Measurements from ENCODE around the gene SLF2.

GRCh38 chr10:100912605-100913469, at the start of gene SLF2:
- TF ChIP-seq, protein P1, sequence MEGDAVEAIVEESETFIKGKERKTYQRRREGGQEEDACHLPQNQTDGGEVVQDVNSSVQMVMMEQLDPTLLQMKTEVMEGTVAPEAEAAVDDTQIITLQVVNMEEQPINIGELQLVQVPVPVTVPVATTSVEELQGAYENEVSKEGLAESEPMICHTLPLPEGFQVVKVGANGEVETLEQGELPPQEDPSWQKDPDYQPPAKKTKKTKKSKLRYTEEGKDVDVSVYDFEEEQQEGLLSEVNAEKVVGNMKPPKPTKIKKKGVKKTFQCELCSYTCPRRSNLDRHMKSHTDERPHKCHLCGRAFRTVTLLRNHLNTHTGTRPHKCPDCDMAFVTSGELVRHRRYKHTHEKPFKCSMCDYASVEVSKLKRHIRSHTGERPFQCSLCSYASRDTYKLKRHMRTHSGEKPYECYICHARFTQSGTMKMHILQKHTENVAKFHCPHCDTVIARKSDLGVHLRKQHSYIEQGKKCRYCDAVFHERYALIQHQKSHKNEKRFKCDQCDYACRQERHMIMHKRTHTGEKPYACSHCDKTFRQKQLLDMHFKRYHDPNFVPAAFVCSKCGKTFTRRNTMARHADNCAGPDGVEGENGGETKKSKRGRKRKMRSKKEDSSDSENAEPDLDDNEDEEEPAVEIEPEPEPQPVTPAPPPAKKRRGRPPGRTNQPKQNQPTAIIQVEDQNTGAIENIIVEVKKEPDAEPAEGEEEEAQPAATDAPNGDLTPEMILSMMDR (IDR thresholded peaks at IDR 0.05 in 2 of 3, conservative IDR thresholded peaks at IDR 0.05 in 1 of 3; ENCODE audit: borderline replicate concordance in 1 of 3, insufficient read depth in 1 of 3, low read depth in 2 of 3, low read length in 2 of 3): no peak
- TF ChIP-seq POLR2A (IDR thresholded peaks at IDR 0.05; ENCODE audit: borderline replicate concordance, extremely low read depth, insufficient read depth, insufficient read length) (peak; percentile 92), POLR2AphosphoS5 (IDR thresholded peaks at IDR 0.05; ENCODE audit: low read depth, low read length) (peak; percentile 91), EZH2 (IDR thresholded peaks at IDR 0.05) (no peak), TCF7L2 (IDR thresholded peaks at IDR 0.05; ENCODE audit: borderline replicate concordance, extremely low read depth, insufficient read depth, insufficient read length) (peak; percentile 8), YY1 (IDR thresholded peaks at IDR 0.05; ENCODE audit: extremely low read depth, insufficient replicate concordance, low read depth, low read length) (peak; percentile 81), ZNF274 (IDR thresholded peaks at IDR 0.05; ENCODE audit: low read depth, low read length) (no peak), EGR1 (IDR thresholded peaks at IDR 0.05; ENCODE audit: low read depth) (peak; percentile 100), SIN3A (IDR thresholded peaks at IDR 0.05; ENCODE audit: low read depth) (peak; percentile 85; the same call in 1 of the 2 replicates), JUND (IDR thresholded peaks at IDR 0.05) (no peak), SP1 (IDR thresholded peaks at IDR 0.05; ENCODE audit: low read depth) (peak; percentile 89), RAD21 (IDR thresholded peaks at IDR 0.05; ENCODE audit: low read depth) (no peak)
- TF ChIP-seq, protein P2, sequence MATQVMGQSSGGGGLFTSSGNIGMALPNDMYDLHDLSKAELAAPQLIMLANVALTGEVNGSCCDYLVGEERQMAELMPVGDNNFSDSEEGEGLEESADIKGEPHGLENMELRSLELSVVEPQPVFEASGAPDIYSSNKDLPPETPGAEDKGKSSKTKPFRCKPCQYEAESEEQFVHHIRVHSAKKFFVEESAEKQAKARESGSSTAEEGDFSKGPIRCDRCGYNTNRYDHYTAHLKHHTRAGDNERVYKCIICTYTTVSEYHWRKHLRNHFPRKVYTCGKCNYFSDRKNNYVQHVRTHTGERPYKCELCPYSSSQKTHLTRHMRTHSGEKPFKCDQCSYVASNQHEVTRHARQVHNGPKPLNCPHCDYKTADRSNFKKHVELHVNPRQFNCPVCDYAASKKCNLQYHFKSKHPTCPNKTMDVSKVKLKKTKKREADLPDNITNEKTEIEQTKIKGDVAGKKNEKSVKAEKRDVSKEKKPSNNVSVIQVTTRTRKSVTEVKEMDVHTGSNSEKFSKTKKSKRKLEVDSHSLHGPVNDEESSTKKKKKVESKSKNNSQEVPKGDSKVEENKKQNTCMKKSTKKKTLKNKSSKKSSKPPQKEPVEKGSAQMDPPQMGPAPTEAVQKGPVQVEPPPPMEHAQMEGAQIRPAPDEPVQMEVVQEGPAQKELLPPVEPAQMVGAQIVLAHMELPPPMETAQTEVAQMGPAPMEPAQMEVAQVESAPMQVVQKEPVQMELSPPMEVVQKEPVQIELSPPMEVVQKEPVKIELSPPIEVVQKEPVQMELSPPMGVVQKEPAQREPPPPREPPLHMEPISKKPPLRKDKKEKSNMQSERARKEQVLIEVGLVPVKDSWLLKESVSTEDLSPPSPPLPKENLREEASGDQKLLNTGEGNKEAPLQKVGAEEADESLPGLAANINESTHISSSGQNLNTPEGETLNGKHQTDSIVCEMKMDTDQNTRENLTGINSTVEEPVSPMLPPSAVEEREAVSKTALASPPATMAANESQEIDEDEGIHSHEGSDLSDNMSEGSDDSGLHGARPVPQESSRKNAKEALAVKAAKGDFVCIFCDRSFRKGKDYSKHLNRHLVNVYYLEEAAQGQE (IDR thresholded peaks at IDR 0.05; ENCODE audit: low read depth): no peak

Measured in HCT116 (cell line).